ENCODE results near the gene MED15.

DNA sequence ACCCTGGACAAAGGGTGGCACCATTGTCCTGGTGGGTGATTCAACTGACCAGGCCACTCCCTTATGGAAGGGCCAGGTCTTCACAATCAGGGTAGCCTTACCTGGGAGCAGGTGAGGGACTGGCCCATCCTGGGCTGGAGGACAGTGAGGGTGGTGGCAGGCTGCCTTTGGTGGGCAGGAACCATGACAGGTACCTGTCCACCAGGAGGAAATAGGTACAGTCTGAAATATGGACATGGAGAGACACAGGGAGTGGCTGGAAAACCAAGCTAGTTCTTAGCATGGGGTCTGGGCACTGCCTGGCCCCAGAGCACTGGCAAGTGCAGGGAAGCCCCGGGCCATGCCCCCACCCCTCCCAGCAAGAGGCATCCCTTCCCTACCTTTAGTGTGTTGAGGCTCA is 113.8 kb downstream of the MED15 start:
- TF ChIP-seq, protein P1, sequence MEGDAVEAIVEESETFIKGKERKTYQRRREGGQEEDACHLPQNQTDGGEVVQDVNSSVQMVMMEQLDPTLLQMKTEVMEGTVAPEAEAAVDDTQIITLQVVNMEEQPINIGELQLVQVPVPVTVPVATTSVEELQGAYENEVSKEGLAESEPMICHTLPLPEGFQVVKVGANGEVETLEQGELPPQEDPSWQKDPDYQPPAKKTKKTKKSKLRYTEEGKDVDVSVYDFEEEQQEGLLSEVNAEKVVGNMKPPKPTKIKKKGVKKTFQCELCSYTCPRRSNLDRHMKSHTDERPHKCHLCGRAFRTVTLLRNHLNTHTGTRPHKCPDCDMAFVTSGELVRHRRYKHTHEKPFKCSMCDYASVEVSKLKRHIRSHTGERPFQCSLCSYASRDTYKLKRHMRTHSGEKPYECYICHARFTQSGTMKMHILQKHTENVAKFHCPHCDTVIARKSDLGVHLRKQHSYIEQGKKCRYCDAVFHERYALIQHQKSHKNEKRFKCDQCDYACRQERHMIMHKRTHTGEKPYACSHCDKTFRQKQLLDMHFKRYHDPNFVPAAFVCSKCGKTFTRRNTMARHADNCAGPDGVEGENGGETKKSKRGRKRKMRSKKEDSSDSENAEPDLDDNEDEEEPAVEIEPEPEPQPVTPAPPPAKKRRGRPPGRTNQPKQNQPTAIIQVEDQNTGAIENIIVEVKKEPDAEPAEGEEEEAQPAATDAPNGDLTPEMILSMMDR (IDR thresholded peaks at IDR 0.05) = no peak
- no peak for TF ChIP-seq POLR2A (IDR thresholded peaks at IDR 0.05)
